OCI-LY1 (cell line): ENCODE measurements around the gene IRAK4.

Experiments
- H2AFZ ChIP-seq: fragments of 200-600 bp; sonication (generic), shearing (Covaris generic); 2 replicates; pipeline ENCODE4 v1.6.0; 2014; ENCODE audit warnings: antibody characterized with exemption, mild to moderate bottlenecking, low read length
- H3F3A ChIP-seq: fragments of 200-600 bp; sonication (generic), shearing (Covaris generic); 2 replicates; pipeline ENCODE4 v1.6.0; 2014; ENCODE audit warnings: mild to moderate bottlenecking, antibody characterized with exemption, low read length, moderate library complexity; ENCODE audit not compliant: insufficient read depth
- H3K27ac ChIP-seq: fragments of 200-600 bp; sonication (generic); 2 replicates; pipeline ENCODE4 v1.5.1; 2014; ENCODE audit warnings: low read length, mixed run types, mild to moderate bottlenecking, low read depth; ENCODE audit not compliant: poor library complexity, severe bottlenecking
- H3K27me3 ChIP-seq: fragments of 200-600 bp; sonication (generic); 2 replicates; pipeline ENCODE4 v1.6.0; 2014; ENCODE audit warnings: antibody characterized with exemption, mild to moderate bottlenecking, low read length, moderate library complexity; ENCODE audit not compliant: insufficient read depth
- H3K36me3 ChIP-seq: fragments of 200-600 bp; sonication (generic); 2 replicates; pipeline ENCODE4 v1.6.1; 2014; ENCODE audit warnings: mild to moderate bottlenecking, antibody characterized with exemption, low read length, moderate library complexity, mixed read lengths; ENCODE audit not compliant: insufficient read depth
- H3K4me1 ChIP-seq: fragments of 200-600 bp; sonication (generic); 2 replicates; pipeline ENCODE4 v1.5.1; 2014; ENCODE audit warnings: mild to moderate bottlenecking, low read length, moderate library complexity; ENCODE audit not compliant: insufficient read depth, severe bottlenecking
- H3K4me2 ChIP-seq: fragments of 200-600 bp; sonication (generic), shearing (Covaris generic); 2 replicates; pipeline ENCODE4 v1.6.1; 2014; ENCODE audit warnings: low read length
- H3K4me3 ChIP-seq: fragments of 200-600 bp; sonication (generic); 2 replicates; pipeline ENCODE4 v1.5.1; 2014; ENCODE audit warnings: low read length, low read depth, mild to moderate bottlenecking, mixed read lengths; ENCODE audit not compliant: poor library complexity, severe bottlenecking
- H3K79me2 ChIP-seq: fragments of 200-600 bp; shearing (Covaris generic); 2 replicates; pipeline ENCODE4 v1.6.1; 2016; ENCODE audit warnings: mixed run types, low read length, mixed read lengths; ENCODE audit not compliant: insufficient read depth
- H3K9ac ChIP-seq: fragments of 200-600 bp; sonication (generic), shearing (Covaris generic); 2 replicates; pipeline ENCODE4 v1.6.1; 2014; ENCODE audit warnings: mild to moderate bottlenecking, low read length, mixed read lengths
- H3K9me2 ChIP-seq: fragments of 200-600 bp; sonication (generic), shearing (Covaris generic); 2 replicates; pipeline ENCODE4 v1.6.1; 2014; ENCODE audit warnings: low read depth, mild to moderate bottlenecking, low read length, mixed read lengths
- H3K9me3 ChIP-seq: fragments of 200-600 bp; shearing (Covaris generic); 2 replicates; pipeline ENCODE4 v1.6.1; 2014; ENCODE audit warnings: low read length, mixed read lengths
- H4K20me1 ChIP-seq: fragments of 200-600 bp; sonication (generic), shearing (Covaris generic); 2 replicates; pipeline ENCODE4 v1.6.0; 2016; ENCODE audit warnings: mild to moderate bottlenecking, low read length; ENCODE audit not compliant: insufficient read depth
- EZH2 ChIP-seq: fragments of 200-600 bp; sonication (generic), shearing (Covaris generic); IDR thresholded peaks from 2 replicates; pipeline ENCODE4 v1.8.0; 2017; ENCODE audit warnings: borderline replicate concordance, mixed run types, mild to moderate bottlenecking, antibody characterized with exemption, low read length, moderate library complexity, mixed read lengths
- TF ChIP-seq, protein P1 (sequence below): fragments of 200-600 bp; sonication (generic), shearing (Covaris generic); IDR thresholded peaks from 2 replicates; pipeline ENCODE4 v1.5.1; 2017; ENCODE audit warnings: mild to moderate bottlenecking, antibody characterized with exemption, low read length, moderate library complexity, mixed read lengths

Gene IRAK4

DNA sequence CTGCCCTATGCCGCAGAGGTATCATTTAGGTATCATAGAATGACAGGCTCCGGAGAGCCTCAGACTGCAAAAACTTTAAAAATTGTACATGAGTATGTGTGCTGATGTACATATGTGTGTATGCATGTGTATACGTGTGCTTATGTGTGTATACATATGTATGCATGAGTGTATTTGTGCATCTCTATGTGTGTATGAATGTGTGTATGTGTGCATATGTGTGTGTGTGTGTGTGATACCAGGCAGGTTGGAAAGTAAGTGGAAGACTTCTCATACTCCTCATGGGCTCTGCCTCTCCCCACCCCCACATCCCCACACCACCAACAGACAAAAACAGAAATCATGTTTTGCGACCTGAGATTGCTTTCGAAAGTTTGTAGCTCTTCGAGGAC, 76.5 kb downstream of the IRAK4 start:
- Histone ChIP-seq H3K79me2 (no peaks in the 10 kb centered on the region), H4K20me1 (no peaks in the 10 kb centered on the region), H3K4me3 (peak overlapping the region; percentile 80), H2AFZ (no peak overlapping the region), H3K36me3 (no peaks in the 10 kb centered on the region), H3K27ac (no peak overlapping the region), H3K4me2 (peak overlapping the region; percentile 99), H3F3A (no peaks in the 10 kb centered on the region), H3K9ac (peak overlapping the region; percentile 61), H3K27me3 (no peaks in the 10 kb centered on the region), H3K4me1 (peaks cover 14% of the 10 kb centered on the region), H3K9me3 (no peaks in the 10 kb centered on the region), H3K9me2 (no peaks in the 10 kb centered on the region)
- TF ChIP-seq, protein P1, sequence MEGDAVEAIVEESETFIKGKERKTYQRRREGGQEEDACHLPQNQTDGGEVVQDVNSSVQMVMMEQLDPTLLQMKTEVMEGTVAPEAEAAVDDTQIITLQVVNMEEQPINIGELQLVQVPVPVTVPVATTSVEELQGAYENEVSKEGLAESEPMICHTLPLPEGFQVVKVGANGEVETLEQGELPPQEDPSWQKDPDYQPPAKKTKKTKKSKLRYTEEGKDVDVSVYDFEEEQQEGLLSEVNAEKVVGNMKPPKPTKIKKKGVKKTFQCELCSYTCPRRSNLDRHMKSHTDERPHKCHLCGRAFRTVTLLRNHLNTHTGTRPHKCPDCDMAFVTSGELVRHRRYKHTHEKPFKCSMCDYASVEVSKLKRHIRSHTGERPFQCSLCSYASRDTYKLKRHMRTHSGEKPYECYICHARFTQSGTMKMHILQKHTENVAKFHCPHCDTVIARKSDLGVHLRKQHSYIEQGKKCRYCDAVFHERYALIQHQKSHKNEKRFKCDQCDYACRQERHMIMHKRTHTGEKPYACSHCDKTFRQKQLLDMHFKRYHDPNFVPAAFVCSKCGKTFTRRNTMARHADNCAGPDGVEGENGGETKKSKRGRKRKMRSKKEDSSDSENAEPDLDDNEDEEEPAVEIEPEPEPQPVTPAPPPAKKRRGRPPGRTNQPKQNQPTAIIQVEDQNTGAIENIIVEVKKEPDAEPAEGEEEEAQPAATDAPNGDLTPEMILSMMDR: no peak
- no peak for TF ChIP-seq EZH2

DNA sequence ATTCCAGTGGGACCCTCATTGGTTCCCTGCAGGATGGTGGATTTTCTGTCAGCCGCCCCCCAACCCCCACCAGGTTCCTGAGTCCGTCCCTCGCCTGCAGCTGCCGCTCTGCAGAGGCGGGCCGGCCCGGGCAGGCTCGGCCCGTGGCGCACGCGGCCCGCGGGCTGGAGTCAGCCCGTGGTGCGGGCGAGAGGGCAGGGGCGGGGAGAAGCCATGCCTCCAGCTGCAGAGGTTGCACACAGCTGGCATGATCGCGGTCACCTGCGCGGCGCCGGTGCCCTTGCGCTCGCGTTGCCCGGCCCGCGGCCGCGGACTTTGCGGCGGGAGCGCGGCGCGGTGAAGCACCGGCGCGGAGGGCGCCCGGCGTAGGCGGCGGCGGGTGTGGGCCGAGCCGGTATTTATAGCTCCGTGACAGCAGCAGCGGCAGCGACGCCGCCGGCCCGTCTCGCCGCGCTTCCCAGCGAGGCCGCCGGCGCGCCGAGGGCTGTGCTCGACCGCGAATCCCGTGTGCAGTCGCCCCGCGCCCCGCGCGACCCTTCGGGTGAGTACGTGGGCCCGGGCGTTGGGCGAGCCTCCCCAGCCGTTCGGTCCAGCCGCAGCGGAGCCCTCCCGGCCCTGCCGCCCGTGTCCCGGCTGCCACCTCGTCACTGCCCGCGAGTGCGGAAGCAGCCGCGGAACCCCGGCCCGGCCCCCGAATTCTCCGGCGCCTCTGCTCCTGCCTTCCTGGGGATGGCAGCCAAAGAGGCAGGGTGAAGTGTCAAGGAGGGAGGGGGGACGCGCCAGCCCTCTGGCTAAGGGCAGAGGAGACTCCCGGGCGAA, 77.1 kb downstream of the IRAK4 start, which contains the start of gene TMEM117:
TMEM117 (plus strand) TSS at position 426 of the 819 bp plus-strand sequence.
- Histone ChIP-seq H3F3A (no peaks in the 10 kb centered on the region), H3K9me2 (no peaks in the 10 kb centered on the region), H3K4me2 (peak within 1 kb of the TSS; percentile 99), H3K79me2 (no peaks in the 10 kb centered on the region), H3K27me3 (no peaks in the 10 kb centered on the region), H2AFZ (no peak within 1 kb of the TSS), H3K4me1 (peaks cover 14% of the 10 kb centered on the region), H3K36me3 (no peaks in the 10 kb centered on the region), H4K20me1 (no peaks in the 10 kb centered on the region), H3K4me3 (peak within 1 kb of the TSS; percentile 80), H3K9me3 (no peaks in the 10 kb centered on the region), H3K27ac (no peak within 1 kb of the TSS), H3K9ac (peak within 1 kb of the TSS; percentile 61)
- TF ChIP-seq EZH2: no peak
- TF ChIP-seq, protein P1: no peak

DNA sequence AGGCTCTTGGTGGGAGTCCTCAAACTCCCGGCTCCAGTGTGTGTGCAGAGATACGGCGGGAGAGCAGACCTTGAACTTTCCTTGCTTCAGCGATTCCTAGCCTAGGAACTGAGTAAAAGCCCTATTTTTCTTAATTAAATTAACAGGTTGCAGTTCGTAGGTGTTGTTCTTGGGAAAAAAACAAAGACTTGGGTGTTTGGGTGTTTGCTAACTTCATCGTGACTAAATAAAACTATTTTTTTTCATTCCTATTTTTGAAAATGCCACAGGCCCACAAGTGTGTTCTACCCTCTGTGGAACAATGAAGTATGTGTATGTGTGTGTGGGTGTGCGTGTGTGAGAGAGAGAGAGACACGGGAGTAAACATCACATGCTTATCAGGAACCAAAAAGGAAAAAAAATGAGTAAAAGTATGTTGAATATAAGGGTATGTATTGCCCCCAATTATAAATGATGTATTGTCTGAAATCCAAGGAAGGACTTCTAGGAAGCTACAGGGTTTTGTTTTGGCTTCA, 77.8 kb downstream of the IRAK4 start:
- H2AFZ ChIP-seq: no peak overlapping the region
- H3K79me2 ChIP-seq: no peaks in the 10 kb centered on the region
- H4K20me1 ChIP-seq: no peaks in the 10 kb centered on the region
- no peak overlapping the region for H3K27ac ChIP-seq
- no peaks in the 10 kb centered on the region for H3F3A ChIP-seq
- peaks cover 14% of the 10 kb centered on the region for H3K4me1 ChIP-seq
- H3K36me3 ChIP-seq: no peaks in the 10 kb centered on the region
- no peaks in the 10 kb centered on the region for H3K27me3 ChIP-seq
- H3K4me3 ChIP-seq: peak overlapping the region; percentile 80
- H3K9ac ChIP-seq: peak overlapping the region; percentile 61
- H3K4me2 ChIP-seq: peak overlapping the region; percentile 99
- H3K9me3 ChIP-seq: no peaks in the 10 kb centered on the region
- TF ChIP-seq, protein P1: no peak
- TF ChIP-seq EZH2: no peak
- H3K9me2 ChIP-seq: no peaks in the 10 kb centered on the region
